IMR-90 (cell line): ENCODE data around the gene RSRC1. TPM values are rescaled to one million over a fixed set of nuclear protein-coding genes. Genes with fewer than 3 reads are reported as not detected.
"Not testable (repeated sequence)": the region's sequence is repeated elsewhere in the genome, so short reads cannot be mapped to it uniquely, and the experiment has no call there.

Experiments used
- ATAC-seq: fragments of 200-7000 bp; cut with Tn5 transposase; 2 replicates; pipeline ENCODE4 v1.9.1; 2020; ENCODE audit warnings: low read depth, mild to moderate bottlenecking, moderate library complexity
- BruUV-seq: library from RNA; stranded (reverse); fragments of 400-500 nt; replicated peaks from 2 replicates; lab custom pipeline; 2021; lab: Mats Ljungman, UMichigan
- CTCF ChIA-PET: fragments of 300-600 bp; formaldehyde crosslinking; extraction: SDS; loops from one replicate; lab custom pipeline; 2021; ENCODE audit warnings: antibody characterized with exemption; lab: Yijun Ruan, JAX
- POLR2A ChIA-PET: fragments of 300-600 bp; sonication (Branson Sonifier 250); formaldehyde crosslinking; loops from one replicate; lab custom pipeline; 2022; ENCODE audit warnings: antibody characterized with exemption; ENCODE audit not compliant: unreplicated experiment; lab: Charles Lee
- DNase-seq: peaks from one replicate; pipeline ENCODE4 v3.0.0; 2013
- H2AFZ ChIP-seq: replicated peaks from 2 replicates; pipeline ENCODE3; 2013; ENCODE audit warnings: low read length, mild to moderate bottlenecking; ENCODE audit not compliant: poor library complexity
- H2AK5ac ChIP-seq: 2 replicates; pipeline ENCODE4 v1.6.1; 2013; ENCODE audit warnings: low read depth, low read length, inconsistent platforms
- H2AK9ac ChIP-seq: replicated peaks from 2 replicates; pipeline ENCODE3; 2013; ENCODE audit warnings: mild to moderate bottlenecking, low read depth, low read length, moderate library complexity; ENCODE audit not compliant: poor library complexity
- H2BK120ac ChIP-seq: 2 replicates; pipeline ENCODE4 v1.6.1; 2013; ENCODE audit warnings: low read depth, low read length, inconsistent platforms
- H2BK15ac ChIP-seq: 3 replicates; pipeline ENCODE4 v1.6.1; 2013; ENCODE audit warnings: low read depth, low read length, inconsistent platforms
- H2BK20ac ChIP-seq: 2 replicates; pipeline ENCODE4 v1.6.1; 2013; ENCODE audit warnings: low read depth, mild to moderate bottlenecking, inconsistent platforms, low read length, moderate library complexity
- H2BK5ac ChIP-seq: 2 replicates; pipeline ENCODE4 v1.6.1; 2013; ENCODE audit warnings: mild to moderate bottlenecking, low read depth, low read length, inconsistent platforms; ENCODE audit not compliant: poor library complexity, severe bottlenecking
- H3K14ac ChIP-seq: replicated peaks from 2 replicates; pipeline ENCODE4 v1.6.1; 2013; ENCODE audit warnings: low read depth, low read length, inconsistent platforms
- H3K18ac ChIP-seq: 2 replicates; pipeline ENCODE4 v1.6.1; 2013; ENCODE audit warnings: low read depth, low read length, control low read depth
- H3K23ac ChIP-seq: 2 replicates; pipeline ENCODE4 v1.6.1; 2013; ENCODE audit warnings: low read depth, low read length, inconsistent platforms
- H3K27ac ChIP-seq: 2 replicates; pipeline ENCODE4 v1.5.1; 2013; ENCODE audit warnings: mild to moderate bottlenecking, control low read depth, low read length; ENCODE audit not compliant: insufficient read depth
- H3K27me3 ChIP-seq: 2 replicates; pipeline ENCODE4 v1.6.1; 2013; ENCODE audit warnings: low read length; ENCODE audit not compliant: control insufficient read depth, insufficient read depth
- H3K36me3 ChIP-seq: 2 replicates; pipeline ENCODE4 v1.6.1; 2013; ENCODE audit warnings: low read length, mixed read lengths; ENCODE audit not compliant: control insufficient read depth, insufficient read depth
- H3K4ac ChIP-seq: 2 replicates; pipeline ENCODE4 v1.6.1; 2013; ENCODE audit warnings: low read depth, low read length, inconsistent platforms
- H3K4me1 ChIP-seq: 2 replicates; pipeline ENCODE4 v1.6.1; 2013; ENCODE audit warnings: low read length, mixed read lengths; ENCODE audit not compliant: control insufficient read depth, insufficient read depth
- H3K4me2 ChIP-seq: 2 replicates; pipeline ENCODE4 v1.6.1; 2013; ENCODE audit warnings: low read depth, mild to moderate bottlenecking, control low read depth, low read length, moderate library complexity
- H3K4me3 ChIP-seq: 2 replicates; pipeline ENCODE4 v1.5.1; 2013; ENCODE audit warnings: low read depth, mild to moderate bottlenecking, control low read depth, low read length, moderate library complexity; ENCODE audit not compliant: insufficient read depth
- H3K56ac ChIP-seq: 2 replicates; pipeline ENCODE4 v1.6.1; 2013; ENCODE audit warnings: low read length, inconsistent platforms; ENCODE audit not compliant: insufficient read depth; ENCODE audit errors: extremely low read depth
- H3K79me1 ChIP-seq, 2 experiments: 2 replicates each; pipeline ENCODE4 v1.6.1; 2013; ENCODE audit warnings: low read length in 2 of 2, inconsistent platforms in 1 of 2, low read depth in 1 of 2
- H3K9ac ChIP-seq: 2 replicates; pipeline ENCODE4 v1.6.1; 2013; ENCODE audit warnings: low read depth, low read length, control low read depth
- H3K9me1 ChIP-seq: 2 replicates; pipeline ENCODE4 v1.6.1; 2013; ENCODE audit warnings: low read length, inconsistent platforms; ENCODE audit not compliant: insufficient read depth
- H3K9me3 ChIP-seq: 2 replicates; pipeline ENCODE4 v1.6.1; 2013; ENCODE audit warnings: low read length; ENCODE audit not compliant: control insufficient read depth, insufficient read depth
- H4K20me1 ChIP-seq: 2 replicates; pipeline ENCODE4 v1.6.1; 2013; ENCODE audit warnings: low read length, inconsistent platforms; ENCODE audit not compliant: insufficient read depth
- H4K5ac ChIP-seq: 2 replicates; pipeline ENCODE4 v1.6.1; 2013; ENCODE audit warnings: mild to moderate bottlenecking, low read depth, low read length, control low read depth
- H4K8ac ChIP-seq, 2 experiments: 2 replicates each; pipeline ENCODE4 v1.6.1; 2013; ENCODE audit warnings: low read depth in 2 of 2, low read length in 2 of 2, control low read depth in 1 of 2, inconsistent platforms in 1 of 2
- H4K91ac ChIP-seq: 2 replicates; pipeline ENCODE4 v1.6.1; 2013; ENCODE audit warnings: low read depth, low read length, inconsistent platforms; ENCODE audit not compliant: insufficient read depth
- RAD21 ChIP-seq: IDR thresholded peaks from 2 replicates; pipeline ENCODE4 v1.6.1; 2012; ENCODE audit warnings: low read length, improper control_type of control experiment
- SMC3 ChIP-seq: fragments of 150-350 bp; IDR thresholded peaks from 2 replicates; pipeline ENCODE4 v1.6.1; 2016; ENCODE audit warnings: low read depth, mild to moderate bottlenecking, antibody characterized with exemption, low read length, moderate library complexity
- WGBS, 2 experiments: methylation state at CpG; one replicate each; pipeline versions ENCODE4 v1.1.5 to v1.1.7; 2013; ENCODE audit warnings: missing lambda C conversion rate in 2 of 2; ENCODE audit not compliant: insufficient read length in 1 of 2; ENCODE audit errors: extremely low coverage in 2 of 2; 5-methylcytosine and 5-hydroxymethylcytosine counted together
- dilution Hi-C: fragments of 300-500 bp; cut with HindIII; formaldehyde crosslinking; loops from one replicate; pipeline ENCODE4 v1.14.3; 2018; ENCODE audit warnings: low sequenced_read_pairs; ENCODE audit not compliant: unreplicated experiment
- in situ Hi-C: fragments of 300-500 bp; cut with MboI; formaldehyde crosslinking; loops from 3 replicates; pipeline ENCODE4 v1.14.3; 2019; ENCODE audit warnings: low sequenced_read_pairs, inconsistent platforms, mixed read lengths
- intact Hi-C: fragments of 100-400 bp; cut with micrococcal nuclease; formaldehyde crosslinking; loops from 2 replicates; pipeline ENCODE4 v1.10.0; 2022
- polyA plus RNA-seq, 3 experiments: library from polyadenylated mRNA; depleted of rRNA; stranded (reverse); fragments of >200 nt; gene quantifications; 2 replicates each; pipeline ENCODE4 v1.2.3, GENCODE V29; 2012; ENCODE audit warnings: low replicate concordance in 1 of 3
- total RNA-seq: library from RNA; depleted of rRNA; stranded (reverse); fragments of >200 nt; gene quantifications from 2 replicates; pipeline ENCODE4 v1.2.3, GENCODE V29; 2012

Gene RSRC1
- total and polyA plus RNA-seq, 2 of the 4 experiments (the other 2 are of a cell fraction): 3.8 to 41.8 TPM

DNA sequence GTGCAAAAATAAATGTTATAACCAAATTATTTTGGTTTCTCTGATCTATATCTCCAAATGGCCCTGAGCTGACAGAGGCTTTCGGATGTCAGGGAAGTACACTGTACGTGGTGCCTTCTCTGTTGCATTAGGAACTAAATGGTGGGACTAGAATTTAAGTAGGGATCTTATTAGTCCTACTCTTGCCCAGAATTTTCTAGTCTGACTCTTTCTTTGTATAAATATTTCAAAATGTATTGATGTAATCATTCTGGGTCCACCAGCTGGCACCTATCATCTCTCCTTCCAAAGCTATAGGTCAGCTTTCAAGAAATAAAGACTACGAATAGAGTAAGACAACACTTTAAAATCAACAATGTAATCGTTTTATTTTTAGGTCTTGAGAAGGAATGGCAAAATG, 438.8 kb downstream of the RSRC1 start (continued):
- no peak for TF ChIP-seq SMC3
- no peak for TF ChIP-seq RAD21

DNA sequence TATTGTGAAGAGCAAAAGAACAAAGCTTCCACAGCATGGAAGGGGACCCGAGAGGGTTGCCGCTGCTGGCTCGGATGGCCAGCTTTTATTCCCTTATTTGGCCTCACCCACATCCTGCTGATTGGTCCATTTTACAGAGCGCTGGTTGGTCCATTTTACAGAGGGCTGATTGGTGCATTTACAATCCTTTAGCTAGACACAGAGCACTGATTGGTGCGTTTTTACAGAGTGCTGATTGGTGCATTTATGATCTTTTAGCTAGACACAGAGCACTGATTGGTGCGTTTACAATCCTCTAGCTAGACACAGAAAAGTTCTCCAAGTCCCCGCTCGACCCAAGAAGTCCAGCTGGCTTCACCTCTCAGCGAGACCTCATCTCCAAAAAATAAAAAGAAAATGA, 440.0 kb downstream of the RSRC1 start:
- H3K4me3 ChIP-seq, H3K56ac ChIP-seq, BruUV-seq, H3K9ac ChIP-seq, H2BK20ac ChIP-seq, H3K9me3 ChIP-seq, H2AK9ac ChIP-seq, H3K36me3 ChIP-seq, H3K4me2 ChIP-seq, H2AK5ac ChIP-seq, POLR2A ChIA-PET, DNase-seq, H4K8ac ChIP-seq, H2BK5ac ChIP-seq, H3K23ac ChIP-seq, H3K79me1 ChIP-seq, dilution Hi-C loops, H2BK15ac ChIP-seq, H3K14ac ChIP-seq, in situ Hi-C loops, H3K18ac ChIP-seq, H4K5ac ChIP-seq, H2AFZ ChIP-seq, CTCF ChIA-PET, H3K4me1 ChIP-seq, H3K27ac ChIP-seq, H3K27me3 ChIP-seq, H4K91ac ChIP-seq, H3K9me1 ChIP-seq, H3K4ac ChIP-seq, ATAC-seq, H4K20me1 ChIP-seq, H2BK120ac ChIP-seq: not testable (repeated sequence)
- 80% methylated on average over 1 of the region's 9 CpGs; no CpG with 5 or more reads in 1 of the 2 experiments for WGBS, 2 experiments
- intact Hi-C loops: loop anchor here (5.0 kb wide), 1 partner anchor 92 kb away; the partner anchor contains the start of gene GFM1
